Measurements from ENCODE around the gene TBC1D8.
A peak's percentile ranks its signal among the peaks of the same experiment; 100 is the strongest.
"Not testable (repeated sequence)": the region's sequence is repeated elsewhere in the genome, so short reads cannot be mapped to it uniquely, and the experiment has no call there.

TBC1D8 gene

GRCh38 chr2:101080211-101081068 lies 70.7 kb downstream of the TBC1D8 start:
- no peak for DNase-seq

DNA sequence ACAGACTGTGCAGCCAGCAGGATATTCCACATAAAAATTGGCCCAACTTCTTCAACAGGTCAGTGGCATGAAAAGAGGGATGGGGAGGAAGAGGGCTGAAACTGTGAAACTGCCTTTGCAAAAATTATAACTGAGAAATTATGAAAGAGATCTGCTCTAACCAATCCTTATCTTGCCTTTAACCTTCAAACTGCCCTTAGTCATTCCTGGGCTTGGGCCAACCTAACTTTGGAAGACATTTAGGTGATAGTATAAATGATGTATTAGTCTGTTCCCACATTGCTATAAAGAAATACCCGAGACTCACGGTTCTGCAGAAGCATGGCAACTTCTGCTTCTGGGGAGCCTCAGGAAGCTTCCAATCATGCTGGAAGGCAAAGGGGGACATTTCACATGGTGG lies 74.6 kb downstream of the TBC1D8 start:
- DNase-seq, result no peak

DNA sequence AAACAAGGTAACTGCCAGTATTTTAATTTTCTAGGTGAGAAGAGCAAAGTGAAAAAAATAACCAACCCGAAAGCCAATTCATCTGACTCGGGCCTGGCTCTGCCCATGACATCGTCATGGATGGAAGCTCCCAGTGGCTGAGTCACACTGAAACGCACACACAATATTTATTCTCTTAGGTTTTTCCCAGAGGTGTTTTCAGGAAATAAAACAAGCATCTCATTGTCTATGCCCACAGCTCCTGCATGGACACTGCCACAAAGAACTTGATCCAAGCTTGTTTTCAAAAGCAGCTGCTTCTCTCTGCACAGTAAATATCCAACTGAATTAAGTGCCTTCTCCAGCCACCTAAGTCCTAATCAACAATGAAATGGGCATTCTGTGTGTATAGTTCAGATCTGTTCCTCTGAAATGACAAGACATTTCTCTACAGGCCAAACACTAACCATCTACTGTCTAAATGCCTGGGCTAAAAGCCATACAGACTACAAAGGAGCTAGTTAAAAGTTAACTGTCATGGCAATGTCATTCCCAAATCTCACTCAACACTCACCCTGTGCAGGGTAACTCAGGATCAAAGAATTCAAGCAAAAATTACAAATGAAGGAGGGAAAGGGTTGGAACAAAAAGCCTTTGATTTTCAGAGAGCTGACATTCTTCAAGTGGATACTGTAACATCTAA lies 86.2 kb downstream of the TBC1D8 start:
- peak in 1 of 58 donors; percentile 9 for DNase-seq

GRCh38 chr2:101064505-101064867 lies 86.7 kb downstream of the TBC1D8 start:
- no peak for DNase-seq

DNA sequence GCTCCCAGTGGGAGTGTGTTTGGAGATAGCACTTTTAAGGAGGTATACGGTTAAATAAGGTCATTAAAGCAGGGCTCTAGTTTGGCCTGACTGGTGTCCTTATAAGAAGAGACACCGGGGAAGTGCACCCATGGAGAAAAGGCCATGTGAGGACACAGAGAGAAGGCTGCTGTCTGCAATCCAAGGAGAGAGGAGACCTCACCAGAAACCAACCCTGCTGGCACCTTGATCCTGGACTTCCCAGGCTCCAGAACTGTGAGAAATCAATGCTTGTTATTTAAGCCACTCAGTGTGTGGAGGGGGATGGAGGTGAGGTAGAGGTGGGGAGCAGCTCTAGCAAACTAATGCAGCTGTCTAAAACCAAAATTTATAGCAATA lies 87.1 kb downstream of the TBC1D8 start:
- DNase-seq, result no peak

- no peak for DNase-seq
These were observed 87.6 kb downstream of the TBC1D8 start for GRCh38 chr2:101063352-101064124.

GRCh38 chr2:101058386-101058785 lies 92.8 kb downstream of the TBC1D8 start:
- DNase-seq, result no peak

DNA sequence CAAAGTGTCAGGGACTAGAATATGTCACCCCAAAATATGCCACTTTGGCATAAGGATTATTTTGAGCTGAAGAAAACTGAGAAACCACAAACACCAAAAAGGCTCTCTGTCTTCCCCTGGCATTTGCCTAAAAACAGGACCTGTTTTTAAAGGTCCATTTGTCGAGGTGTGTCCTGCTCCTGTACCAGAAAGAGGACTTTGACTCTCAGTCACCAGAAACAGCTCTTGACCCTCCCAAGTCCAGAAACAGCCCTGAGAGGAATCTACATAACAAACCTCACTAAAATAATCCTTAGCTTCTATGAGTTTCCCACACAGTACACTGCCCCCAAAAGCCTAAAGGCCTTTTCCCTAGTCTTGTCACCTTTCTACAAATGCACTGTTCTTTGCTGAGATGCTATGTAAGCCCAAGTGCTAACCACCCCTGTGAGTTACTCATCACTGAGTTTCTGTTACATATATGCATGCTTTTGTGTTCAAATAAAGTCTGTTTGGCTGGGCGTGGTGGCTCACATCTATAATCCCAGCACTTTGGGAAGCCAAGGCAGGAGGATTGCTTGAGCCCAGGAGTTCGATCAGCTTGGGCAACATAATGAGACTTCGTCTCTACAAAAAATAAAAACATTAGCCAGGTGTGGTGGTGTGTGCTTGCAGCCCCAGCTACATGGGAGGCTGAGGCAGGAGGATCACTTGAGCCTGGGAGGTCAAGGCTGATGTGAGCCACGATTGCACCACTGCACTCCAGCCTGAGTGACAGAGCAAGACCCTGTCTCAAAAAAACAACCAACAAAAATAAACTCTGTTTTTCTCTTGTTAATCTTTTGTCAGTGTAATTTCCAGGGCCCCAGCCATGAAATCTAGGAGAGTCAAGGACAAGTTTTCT lies 93.9 kb downstream of the TBC1D8 start:
- DNase-seq, result no peak

GRCh38 chr2:101053117-101053516 lies 98.1 kb downstream of the TBC1D8 start:
- DNase-seq, result no peak

DNA sequence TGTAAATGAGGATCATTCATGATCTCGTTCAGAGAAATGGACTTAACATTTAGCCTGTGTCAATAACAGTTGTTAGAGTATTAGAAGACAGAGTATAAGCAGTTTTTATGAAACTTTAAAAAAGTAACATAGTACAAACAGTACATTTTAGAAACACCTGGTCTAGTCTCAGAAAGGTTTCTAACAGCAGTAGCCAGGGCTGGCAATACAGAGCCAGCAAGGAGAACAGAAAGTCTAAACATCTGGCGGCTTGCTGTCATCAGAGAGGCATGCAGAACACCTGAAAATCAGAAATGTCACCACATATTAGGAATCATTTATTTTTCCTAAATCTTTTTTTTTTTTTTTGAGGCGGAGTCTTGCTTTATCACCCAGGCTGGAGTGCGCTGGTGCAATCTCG lies 99.0 kb downstream of the TBC1D8 start:
- no peak for DNase-seq

GRCh38 chr2:101050886-101051285 lies 100.3 kb downstream of the TBC1D8 start:
- not testable (repeated sequence) for DNase-seq

DNA sequence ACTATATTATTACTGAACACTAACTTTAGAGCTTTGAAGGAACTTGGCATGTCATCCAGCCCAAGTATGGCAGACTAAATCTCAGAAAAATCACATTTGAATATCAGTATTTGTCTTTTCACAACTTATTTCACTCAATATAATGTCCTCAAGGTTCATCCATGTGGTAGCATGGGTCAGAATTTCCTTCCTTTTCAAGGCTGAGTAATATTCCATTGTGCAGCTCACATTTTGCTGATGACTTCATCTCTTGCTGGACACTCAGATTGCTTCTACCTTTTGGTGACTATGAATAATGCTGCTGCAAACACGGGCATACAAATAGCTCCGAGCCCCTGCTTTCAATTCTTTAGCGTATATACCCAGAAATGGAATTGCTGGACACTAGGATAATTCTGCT lies 102.4 kb downstream of the TBC1D8 start:
- no peak for DNase-seq

GRCh38 chr2:101047774-101048173 lies 103.4 kb downstream of the TBC1D8 start:
- no peak for DNase-seq

DNA sequence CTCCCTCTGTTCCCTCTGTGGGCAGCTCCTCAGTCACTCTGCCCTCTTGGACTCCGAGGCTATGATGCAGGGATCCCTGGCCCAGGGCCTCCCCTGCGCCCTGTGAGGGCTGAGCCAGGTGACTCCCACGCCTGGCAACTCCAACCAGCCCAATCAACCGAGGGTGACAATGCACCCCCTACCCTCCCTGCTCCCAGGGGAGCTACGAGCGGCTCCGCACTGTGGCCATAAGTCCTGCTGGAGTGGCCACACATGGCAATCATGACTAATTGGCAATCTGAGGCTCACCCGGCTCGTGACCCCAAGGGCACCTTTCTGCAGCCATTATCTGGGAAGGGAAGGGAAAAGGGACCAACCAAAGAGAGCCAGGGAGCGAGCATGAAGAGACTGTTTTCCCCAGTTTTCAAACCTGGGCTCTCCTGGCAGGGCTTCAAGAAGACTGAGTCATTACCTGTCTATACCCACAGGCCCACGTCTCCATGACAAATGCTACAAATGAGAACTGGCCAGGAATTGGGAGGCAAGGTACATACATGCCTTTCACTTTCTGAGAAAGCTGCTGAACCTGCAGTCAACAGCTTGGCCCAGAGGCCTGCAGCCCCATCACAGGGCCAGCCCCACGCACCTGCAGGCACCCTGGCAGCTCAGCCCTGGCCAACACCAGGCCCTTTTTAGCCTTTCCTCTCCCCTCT lies 104.0 kb downstream of the TBC1D8 start:
- DNase-seq, result no peak

DNA sequence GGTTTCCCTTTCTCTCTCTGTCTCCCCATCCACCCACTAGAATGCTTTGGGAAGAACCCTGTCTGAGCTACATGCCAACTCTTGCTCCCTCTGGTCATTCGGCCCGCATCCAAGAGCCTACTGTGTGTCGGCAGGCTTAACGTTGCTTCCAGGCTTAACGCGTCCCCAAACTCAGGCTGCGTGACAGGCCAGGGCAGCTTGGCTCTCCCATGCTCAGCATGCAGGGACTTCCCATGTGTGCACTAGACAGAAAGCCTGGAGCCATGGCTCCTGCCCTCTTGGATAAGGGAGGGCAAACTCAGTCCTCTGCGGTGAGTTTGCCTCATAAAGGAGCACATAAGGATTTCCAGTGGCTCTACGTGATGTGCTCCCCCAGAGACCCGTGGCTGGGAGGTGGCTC lies 105.9 kb downstream of the TBC1D8 start:
- no peak for DNase-seq

GRCh38 chr2:101041413-101041812 lies 109.8 kb downstream of the TBC1D8 start:
- DNase-seq, result no peak

GRCh38 chr2:101040761-101041160 lies 110.4 kb downstream of the TBC1D8 start:
- peak in 1 of 58 donors; percentile 49 for DNase-seq

GRCh38 chr2:101040072-101040471 lies 111.1 kb downstream of the TBC1D8 start:
- no peak for DNase-seq

- DNase-seq, result no peak
These were observed 112.5 kb downstream of the TBC1D8 start for GRCh38 chr2:101038455-101039255.
